Activated T-helper 1 cell treated with anti-CD3 and anti-CD28 coated beads, Interleukin-2, amount 50 U/mL, for 16 hours (primary cell): ENCODE results near the gene MFAP4.

Experiments
- DNase-seq, 2 donors: peaks; one replicate each; pipeline ENCODE4 v3.0.0-alpha.2; 2020; ENCODE audit warnings: low read depth in 1 of 2, low spot score in 1 of 2

Gene MFAP4

DNA sequence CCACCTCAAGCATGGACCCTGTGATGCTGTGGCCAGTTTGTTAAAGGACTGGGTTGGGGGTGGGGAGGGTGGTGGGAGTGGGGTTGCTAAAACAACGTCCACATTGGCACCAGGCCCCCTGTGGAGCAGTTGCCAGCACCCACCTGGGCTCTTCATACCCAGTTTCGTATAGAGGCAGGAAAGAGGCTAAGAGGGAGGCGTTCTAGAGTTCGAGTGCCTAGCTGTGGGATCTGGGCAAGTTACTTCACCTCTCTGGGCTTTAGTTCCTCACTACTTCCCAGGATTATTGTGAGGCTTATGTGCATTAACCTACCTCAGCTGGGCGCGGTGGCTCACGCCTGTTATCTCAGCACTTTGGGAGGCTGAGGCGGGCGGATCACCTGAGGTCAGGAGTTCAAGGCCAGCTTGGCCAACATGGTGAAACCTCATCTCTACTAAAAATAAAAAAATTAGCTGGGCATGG, 1.4 kb downstream of the MFAP4 start:
- DNase-seq, result no peak

DNA sequence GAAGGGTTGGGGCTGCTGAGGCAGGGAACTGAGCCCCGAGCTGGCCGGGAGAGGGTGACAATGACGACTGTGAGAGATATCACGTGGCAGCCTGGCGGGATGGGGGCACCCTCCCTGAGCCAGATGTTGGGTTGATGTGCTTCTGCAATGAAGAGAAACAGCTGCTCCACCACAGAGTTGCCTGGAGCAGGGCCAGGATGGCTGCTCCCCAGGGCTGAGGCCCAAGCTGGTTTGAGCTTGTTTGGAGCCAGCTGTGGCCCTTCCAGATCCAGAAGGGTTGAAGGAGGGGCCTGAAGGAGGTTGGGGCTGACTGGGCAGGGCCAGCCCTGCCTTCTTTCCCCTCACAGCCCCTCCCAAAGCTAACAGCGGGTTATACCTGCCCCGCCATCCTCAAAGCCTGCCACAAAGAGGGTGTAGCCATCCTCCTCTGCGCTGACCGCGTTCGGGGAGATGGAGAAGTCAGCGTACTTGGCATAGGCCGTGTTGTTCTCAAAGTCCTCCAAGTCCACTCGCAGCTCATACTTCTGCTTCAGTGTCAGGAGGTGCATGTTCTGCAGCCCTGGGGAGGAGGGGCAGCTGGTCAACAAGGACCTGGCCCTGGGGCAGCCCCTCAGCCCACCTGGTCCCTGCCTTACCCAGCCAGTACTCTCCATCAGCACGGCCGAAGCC, 2.1 kb downstream of the MFAP4 start:
- no peak for DNase-seq

DNA sequence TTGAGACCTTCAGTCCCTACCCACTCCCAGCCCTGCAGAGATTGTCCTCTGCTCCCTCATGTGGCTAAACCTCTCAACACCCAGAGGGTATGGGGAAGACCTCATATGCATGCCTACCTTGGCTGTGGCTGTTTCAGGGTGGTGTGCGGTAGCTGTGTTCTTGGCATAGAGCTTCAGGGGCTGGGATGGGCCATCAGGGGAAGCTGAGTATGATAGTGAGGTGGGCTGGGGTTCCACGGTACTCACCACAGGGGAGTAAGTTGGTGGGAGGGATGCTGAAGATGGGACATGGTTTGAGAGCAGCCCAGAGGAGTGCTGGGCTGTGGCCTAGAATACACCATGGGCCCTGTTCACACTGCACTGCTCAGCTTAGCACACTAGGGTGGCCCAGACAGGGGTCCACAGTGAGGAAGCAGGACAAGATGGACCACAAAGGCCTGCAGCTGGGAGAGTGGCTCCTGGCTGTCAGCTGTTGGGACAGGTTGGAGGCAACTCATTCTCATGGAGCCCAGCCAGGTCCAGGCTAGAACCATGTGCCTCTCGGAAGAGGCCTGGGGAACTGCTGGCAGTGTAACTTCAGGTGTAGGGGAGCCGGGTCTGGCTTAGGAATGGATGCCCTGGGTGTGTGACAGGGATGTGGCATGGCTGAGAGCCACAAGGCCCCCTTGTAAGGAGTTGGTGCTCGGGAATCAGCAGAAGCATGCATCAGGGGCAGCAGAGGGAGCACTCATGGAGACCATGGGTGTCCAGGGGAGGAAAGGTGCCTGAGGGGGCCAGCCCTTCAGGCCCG, 3.1 kb downstream of the MFAP4 start:
- DNase-seq, result no peak

GRCh38 chr17:19382531-19383444, 4.2 kb downstream of the MFAP4 start:
- DNase-seq, result no peak

GRCh38 chr17:19381741-19382444, 5.1 kb downstream of the MFAP4 start:
- DNase-seq, result no peak

DNA sequence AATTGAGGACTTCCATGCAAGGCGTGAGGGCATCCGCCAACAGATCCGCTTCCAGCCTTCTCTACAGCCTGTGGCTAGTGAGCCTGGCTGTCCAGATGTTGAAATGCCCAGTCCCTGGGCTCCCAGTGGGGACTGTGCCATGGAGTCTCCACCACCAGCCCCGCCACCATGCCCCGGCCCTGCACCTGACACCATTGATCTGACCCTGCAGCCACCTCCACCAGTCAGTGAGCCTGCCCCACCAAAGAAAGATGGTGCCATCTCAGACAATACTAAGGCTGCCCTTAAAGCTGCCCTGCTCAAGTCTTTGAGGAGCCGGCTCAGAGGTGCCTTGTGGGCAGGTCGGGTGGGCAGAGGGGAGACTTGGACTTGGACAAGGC, 5.6 kb downstream of the MFAP4 start:
- DNase-seq, result no peak

DNA sequence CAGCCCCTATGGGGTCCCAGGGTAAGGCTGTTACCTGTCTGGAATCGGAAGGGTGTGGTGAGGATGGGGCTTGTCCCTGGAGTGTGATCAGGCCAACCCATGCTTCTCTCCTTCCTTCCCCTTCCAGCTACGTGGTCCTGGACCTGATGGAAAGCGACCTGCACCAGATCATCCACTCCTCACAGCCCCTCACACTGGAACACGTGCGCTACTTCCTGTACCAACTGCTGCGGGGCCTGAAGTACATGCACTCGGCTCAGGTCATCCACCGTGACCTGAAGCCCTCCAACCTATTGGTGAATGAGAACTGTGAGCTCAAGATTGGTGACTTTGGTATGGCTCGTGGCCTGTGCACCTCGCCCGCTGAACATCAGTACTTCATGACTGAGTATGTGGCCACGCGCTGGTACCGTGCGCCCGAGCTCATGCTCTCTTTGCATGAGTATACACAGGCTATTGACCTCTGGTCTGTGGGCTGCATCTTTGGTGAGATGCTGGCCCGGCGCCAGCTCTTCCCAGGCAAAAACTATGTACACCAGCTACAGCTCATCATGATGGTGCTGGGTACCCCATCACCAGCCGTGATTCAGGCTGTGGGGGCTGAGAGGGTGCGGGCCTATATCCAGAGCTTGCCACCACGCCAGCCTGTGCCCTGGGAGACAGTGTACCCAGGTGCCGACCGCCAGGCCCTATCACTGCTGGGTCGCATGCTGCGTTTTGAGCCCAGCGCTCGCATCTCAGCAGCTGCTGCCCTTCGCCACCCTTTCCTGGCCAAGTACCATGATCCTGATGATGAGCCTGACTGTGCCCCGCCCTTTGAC, 6.3 kb downstream of the MFAP4 start:
- DNase-seq, result no peak

DNA sequence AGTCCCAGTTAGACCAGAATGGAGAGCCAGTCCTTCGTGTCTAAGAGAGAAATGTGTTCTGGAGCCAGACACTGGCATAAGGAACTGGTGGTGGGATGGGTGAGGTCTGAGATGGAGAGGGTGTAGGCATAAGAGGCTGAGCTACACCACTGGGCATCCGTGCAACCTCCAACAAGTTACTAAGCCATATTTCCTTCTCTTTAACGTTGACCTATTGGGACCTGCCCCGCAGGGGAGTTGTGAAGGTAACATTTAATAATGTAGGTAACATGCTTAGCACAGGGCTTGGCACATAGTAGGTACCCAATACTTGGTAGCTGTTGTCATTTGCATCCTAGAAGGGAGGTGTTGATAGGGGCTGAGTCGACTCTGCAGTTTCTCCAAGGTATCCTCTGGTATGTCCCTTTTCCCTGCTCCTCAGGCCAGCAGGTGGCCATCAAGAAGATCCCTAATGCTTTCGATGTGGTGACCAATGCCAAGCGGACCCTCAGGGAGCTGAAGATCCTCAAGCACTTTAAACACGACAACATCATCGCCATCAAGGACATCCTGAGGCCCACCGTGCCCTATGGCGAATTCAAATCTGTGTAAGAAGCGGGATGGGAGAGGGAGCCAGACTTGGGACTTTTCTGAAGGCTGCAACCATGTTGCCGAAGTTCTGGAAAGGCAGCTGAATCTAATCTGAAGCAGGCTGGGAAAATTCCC, 7.5 kb downstream of the MFAP4 start:
- no peak for DNase-seq

GRCh38 chr17:19378416-19379360, 8.3 kb downstream of the MFAP4 start, which contains the start of gene MAPK7:
Gene MAPK7, plus strand, starts transcription at chr17:19378498. Its CDS starts 403 bp downstream, at chr17:19378901.
- no peak for DNase-seq

- DNase-seq, result peak; percentile 86 to 92
Measured at GRCh38 chr17:19377602-19378415, 9.2 kb downstream of the MFAP4 start.

DNA sequence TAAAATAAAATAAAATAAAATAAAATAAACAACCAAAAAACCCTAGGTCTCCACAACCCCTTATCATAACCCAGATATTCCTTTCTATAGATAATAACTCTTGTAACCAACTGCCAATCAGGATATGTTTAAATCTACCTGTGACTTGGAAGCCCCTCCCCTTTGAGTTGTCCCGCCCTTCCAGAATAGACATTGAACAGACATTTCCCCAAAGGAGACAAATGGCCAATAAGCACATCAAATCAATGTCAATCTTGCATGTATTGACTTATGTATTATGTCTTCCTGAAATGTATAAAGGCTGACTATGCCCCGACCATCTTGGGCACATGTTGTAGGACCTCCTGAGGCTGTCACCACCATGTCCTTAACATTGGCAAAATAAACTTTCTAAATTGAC, 10.2 kb downstream of the MFAP4 start:
- no peak for DNase-seq

DNA sequence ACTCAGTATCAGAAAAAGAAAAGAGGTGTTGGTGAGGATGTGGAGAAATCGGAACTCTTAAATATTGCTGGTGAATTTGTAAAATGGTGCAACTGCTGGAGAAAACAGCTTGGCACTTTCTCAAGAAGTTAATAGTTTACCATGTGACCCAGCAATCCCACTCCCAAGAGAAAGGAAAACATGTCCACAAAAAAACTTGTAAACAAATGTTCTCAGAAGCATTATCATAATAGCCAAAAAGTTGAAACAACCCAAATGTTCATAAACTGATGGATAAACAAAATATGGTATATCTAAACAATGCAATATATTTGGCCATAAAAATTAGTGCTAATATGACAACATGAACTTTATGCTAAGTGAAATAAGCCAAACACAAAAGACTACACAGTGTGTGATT, 11.3 kb downstream of the MFAP4 start:
- no peak for DNase-seq

DNA sequence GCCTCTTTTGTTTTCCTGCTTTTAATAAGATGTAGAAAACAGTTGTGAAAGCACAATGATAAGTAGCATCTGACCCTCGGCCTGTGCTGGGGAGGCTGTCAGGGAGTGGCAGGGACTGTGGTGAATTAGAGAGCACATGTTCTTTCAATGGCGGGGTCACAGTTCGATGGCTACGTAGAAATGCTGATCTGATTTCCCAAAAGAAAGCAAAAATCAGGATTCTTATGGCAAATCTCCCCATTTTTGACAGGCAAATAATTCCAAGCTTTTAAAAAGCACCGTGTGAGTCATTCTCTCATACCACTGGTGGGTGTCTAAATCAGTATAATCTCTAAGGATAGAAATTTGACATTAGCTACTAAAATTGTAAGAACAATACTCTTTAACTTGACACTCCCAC, 12.9 kb downstream of the MFAP4 start:
- no peak for DNase-seq

DNA sequence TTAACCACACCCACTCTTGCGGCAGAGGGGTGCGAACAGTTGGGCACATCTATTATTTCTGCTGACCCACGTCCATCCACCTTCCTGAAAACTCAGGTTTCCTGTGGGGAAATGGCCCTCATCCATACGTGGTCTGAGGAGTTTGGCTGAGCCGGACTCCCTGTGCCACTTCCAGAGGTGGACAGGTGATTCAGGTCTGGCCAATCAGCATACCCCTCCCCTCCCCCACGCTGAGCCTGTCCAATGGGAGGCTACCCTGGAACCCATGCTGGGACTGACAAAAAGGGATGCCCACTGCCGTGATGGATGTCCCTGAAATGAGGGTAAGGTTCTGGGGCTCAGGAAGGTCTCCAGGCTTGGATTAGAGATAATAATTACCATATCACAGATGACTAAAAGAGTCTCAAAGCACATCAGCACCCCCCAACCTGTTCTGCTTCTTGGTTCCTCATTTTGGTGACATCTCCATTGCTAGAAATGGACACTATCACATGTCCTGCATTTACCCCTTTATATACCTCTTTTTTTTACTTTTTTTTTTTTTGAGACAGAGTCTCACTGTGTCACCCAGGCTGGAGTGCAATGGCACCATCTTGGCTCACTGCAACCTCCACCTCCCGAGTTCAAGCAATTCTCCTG, 14.0 kb downstream of the MFAP4 start:
- no peak for DNase-seq

- no peak for DNase-seq
Measured at GRCh38 chr17:19372439-19372838, 14.6 kb downstream of the MFAP4 start.

DNA sequence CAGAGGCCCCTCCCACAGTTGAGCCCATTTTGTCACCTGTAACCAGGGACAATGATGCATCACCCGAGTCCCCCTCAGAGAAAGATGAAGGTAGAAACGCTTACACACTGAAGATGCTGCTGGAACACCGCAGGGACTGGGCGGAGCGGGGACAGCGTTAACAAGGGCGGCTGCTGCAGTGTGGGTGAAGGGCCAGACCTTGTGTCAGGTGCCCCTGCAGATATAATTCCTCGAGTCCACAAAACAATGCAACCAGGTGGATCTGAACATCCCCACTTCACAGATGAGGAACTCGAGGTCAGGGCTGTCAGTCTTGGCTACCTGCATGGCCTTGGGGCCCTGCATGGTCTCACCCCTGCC, 15.0 kb downstream of the MFAP4 start:
- DNase-seq, result no peak
